ENCODE measurements around the gene MT1E. TPM values are rescaled to one million over a fixed set of nuclear protein-coding genes. Genes with fewer than 3 reads are reported as not detected.

MT1E gene
- total RNA-seq, 1 experiment from 2014 or later: 114 TPM

GRCh38 chr16:56643080-56643778, 17.6 kb downstream of the MT1E start (continued):
- TF ChIP-seq, protein P1, sequence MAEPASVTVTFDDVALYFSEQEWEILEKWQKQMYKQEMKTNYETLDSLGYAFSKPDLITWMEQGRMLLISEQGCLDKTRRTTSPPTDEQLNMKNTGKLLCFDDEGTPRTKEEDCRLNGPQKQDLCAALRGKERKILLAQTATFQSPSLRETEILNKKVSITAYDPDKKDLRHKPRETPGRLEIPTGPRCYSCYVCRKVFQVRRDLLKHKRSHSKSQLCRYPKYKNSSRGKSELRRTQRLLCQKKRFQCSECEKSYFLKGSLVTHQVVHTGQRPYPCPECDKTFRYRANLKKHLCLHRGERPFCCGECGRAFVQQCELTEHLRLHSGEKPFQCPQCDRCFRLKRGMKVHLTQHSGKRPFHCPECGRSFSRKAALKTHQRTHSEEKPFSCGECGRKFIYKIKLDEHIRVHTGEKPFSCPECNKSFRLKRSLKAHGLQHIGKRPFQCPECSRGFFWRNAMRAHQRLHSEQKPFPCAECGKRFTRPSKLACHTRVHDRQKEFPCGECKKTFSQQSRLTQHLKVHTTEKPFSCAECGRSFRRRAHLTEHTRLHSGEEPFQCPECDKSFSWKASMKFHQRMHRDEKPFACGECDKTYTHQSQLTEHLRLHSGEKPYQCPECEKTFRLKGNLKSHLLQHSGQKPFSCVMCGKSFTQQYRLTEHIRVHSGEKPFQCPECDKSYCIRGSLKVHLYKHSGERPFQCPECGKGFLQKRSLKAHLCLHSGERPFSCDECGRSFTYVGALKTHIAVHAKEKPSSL (CRISPR knock-in tag; conservative IDR thresholded peaks at IDR 0.05): no peak
- no peak for TF ChIP-seq CTCF (IDR thresholded peaks at IDR 0.05)
- TF ChIP-seq ZNF138 (CRISPR knock-in tag; conservative IDR thresholded peaks at IDR 0.05): no peak
- no peak for TF ChIP-seq NR2C2 (CRISPR knock-in tag; IDR thresholded peaks at IDR 0.05)
- no peak for TF ChIP-seq ZBTB43 (CRISPR knock-in tag; IDR thresholded peaks at IDR 0.05)
- TF ChIP-seq RORB (CRISPR knock-in tag; IDR thresholded peaks at IDR 0.05): no peak
- no peak for TF ChIP-seq SOX15 (CRISPR knock-in tag; IDR thresholded peaks at IDR 0.05)
- TF ChIP-seq, protein P2, sequence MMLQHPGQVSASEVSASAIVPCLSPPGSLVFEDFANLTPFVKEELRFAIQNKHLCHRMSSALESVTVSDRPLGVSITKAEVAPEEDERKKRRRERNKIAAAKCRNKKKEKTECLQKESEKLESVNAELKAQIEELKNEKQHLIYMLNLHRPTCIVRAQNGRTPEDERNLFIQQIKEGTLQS (CRISPR knock-in tag; conservative IDR thresholded peaks at IDR 0.05): no peak
- 0 out of 2 replicates have a peak, but pooled peaks have one; percentile 19 for TF ChIP-seq FOXP1 (CRISPR knock-in tag; IDR thresholded peaks at IDR 0.05; ENCODE audit: borderline replicate concordance)
- TF ChIP-seq, protein P3, sequence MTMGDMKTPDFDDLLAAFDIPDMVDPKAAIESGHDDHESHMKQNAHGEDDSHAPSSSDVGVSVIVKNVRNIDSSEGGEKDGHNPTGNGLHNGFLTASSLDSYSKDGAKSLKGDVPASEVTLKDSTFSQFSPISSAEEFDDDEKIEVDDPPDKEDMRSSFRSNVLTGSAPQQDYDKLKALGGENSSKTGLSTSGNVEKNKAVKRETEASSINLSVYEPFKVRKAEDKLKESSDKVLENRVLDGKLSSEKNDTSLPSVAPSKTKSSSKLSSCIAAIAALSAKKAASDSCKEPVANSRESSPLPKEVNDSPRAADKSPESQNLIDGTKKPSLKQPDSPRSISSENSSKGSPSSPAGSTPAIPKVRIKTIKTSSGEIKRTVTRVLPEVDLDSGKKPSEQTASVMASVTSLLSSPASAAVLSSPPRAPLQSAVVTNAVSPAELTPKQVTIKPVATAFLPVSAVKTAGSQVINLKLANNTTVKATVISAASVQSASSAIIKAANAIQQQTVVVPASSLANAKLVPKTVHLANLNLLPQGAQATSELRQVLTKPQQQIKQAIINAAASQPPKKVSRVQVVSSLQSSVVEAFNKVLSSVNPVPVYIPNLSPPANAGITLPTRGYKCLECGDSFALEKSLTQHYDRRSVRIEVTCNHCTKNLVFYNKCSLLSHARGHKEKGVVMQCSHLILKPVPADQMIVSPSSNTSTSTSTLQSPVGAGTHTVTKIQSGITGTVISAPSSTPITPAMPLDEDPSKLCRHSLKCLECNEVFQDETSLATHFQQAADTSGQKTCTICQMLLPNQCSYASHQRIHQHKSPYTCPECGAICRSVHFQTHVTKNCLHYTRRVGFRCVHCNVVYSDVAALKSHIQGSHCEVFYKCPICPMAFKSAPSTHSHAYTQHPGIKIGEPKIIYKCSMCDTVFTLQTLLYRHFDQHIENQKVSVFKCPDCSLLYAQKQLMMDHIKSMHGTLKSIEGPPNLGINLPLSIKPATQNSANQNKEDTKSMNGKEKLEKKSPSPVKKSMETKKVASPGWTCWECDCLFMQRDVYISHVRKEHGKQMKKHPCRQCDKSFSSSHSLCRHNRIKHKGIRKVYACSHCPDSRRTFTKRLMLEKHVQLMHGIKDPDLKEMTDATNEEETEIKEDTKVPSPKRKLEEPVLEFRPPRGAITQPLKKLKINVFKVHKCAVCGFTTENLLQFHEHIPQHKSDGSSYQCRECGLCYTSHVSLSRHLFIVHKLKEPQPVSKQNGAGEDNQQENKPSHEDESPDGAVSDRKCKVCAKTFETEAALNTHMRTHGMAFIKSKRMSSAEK (CRISPR knock-in tag; IDR thresholded peaks at IDR 0.05; ENCODE audit: borderline replicate concordance): no peak
- TF ChIP-seq ZNF671 (CRISPR knock-in tag; IDR thresholded peaks at IDR 0.05): no peak
- TF ChIP-seq, protein P4, sequence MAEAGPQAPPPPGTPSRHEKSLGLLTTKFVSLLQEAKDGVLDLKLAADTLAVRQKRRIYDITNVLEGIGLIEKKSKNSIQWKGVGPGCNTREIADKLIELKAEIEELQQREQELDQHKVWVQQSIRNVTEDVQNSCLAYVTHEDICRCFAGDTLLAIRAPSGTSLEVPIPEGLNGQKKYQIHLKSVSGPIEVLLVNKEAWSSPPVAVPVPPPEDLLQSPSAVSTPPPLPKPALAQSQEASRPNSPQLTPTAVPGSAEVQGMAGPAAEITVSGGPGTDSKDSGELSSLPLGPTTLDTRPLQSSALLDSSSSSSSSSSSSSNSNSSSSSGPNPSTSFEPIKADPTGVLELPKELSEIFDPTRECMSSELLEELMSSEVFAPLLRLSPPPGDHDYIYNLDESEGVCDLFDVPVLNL (CRISPR knock-in tag; IDR thresholded peaks at IDR 0.05; ENCODE audit: borderline replicate concordance, low read depth): no peak
- no peak for TF ChIP-seq NFYB (CRISPR knock-in tag; conservative IDR thresholded peaks at IDR 0.05; ENCODE audit: low read depth)
- TF ChIP-seq ZNF423 (CRISPR knock-in tag; IDR thresholded peaks at IDR 0.05): peak; percentile 57; the same call in 1 of the 2 replicates
- no peak for TF ChIP-seq EMX1 (CRISPR knock-in tag; IDR thresholded peaks at IDR 0.05)
- no peak for TF ChIP-seq PRRX2 (CRISPR knock-in tag; IDR thresholded peaks at IDR 0.05)
- no peak for TF ChIP-seq GABPB1 (CRISPR knock-in tag; IDR thresholded peaks at IDR 0.05)
- peak; percentile 72 for TF ChIP-seq MAX (CRISPR knock-in tag; IDR thresholded peaks at IDR 0.05)
- TF ChIP-seq SMAD4 (CRISPR knock-in tag; IDR thresholded peaks at IDR 0.05): no peak
- TF ChIP-seq PRDM15 (CRISPR knock-in tag; IDR thresholded peaks at IDR 0.05): no peak
- TF ChIP-seq OVOL2 (CRISPR knock-in tag; IDR thresholded peaks at IDR 0.05; ENCODE audit: borderline replicate concordance): no peak
- TF ChIP-seq, protein P5, sequence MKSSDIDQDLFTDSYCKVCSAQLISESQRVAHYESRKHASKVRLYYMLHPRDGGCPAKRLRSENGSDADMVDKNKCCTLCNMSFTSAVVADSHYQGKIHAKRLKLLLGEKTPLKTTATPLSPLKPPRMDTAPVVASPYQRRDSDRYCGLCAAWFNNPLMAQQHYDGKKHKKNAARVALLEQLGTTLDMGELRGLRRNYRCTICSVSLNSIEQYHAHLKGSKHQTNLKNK (CRISPR knock-in tag; IDR thresholded peaks at IDR 0.05): no peak
- TF ChIP-seq ZBTB21 (CRISPR knock-in tag; IDR thresholded peaks at IDR 0.05; ENCODE audit: borderline replicate concordance): no peak

All from WTC11 (cell line).